GM13976 (cell line): ENCODE results near the gene CCM2.

Experiments
- DNase-seq: peaks from one replicate; pipeline ENCODE4 v3.0.0; 2012; ENCODE audit warnings: low spot score
- CTCF ChIP-seq: IDR thresholded peaks from 2 replicates; pipeline ENCODE4 v1.5.1; 2012; ENCODE audit warnings: borderline replicate concordance, mild to moderate bottlenecking; ENCODE audit not compliant: insufficient read depth; ENCODE audit errors: extremely low read depth, missing control alignments, control extremely low read depth
- in situ Hi-C: fragments of 300-500 bp; cut with MboI; formaldehyde crosslinking; loops from one replicate; pipeline ENCODE4 v1.12.0; 2022; ENCODE audit warnings: low sequenced_read_pairs, mixed read lengths, inconsistent platforms; ENCODE audit not compliant: unreplicated experiment

CCM2 gene

GRCh38 chr7:45001826-45002225, 1.8 kb downstream of the CCM2 start:
- in situ Hi-C loops, result no loop called here
- no peak for TF ChIP-seq CTCF
- no peak for DNase-seq

- no peak for TF ChIP-seq CTCF
- in situ Hi-C loops, result no loop called here
- DNase-seq, result no peak
Observed at GRCh38 chr7:45003789-45004188, 3.8 kb downstream of the CCM2 start.

GRCh38 chr7:45007106-45007505, 7.1 kb downstream of the CCM2 start:
- no peak for TF ChIP-seq CTCF
- in situ Hi-C loops, result no loop called here
- no peak for DNase-seq

- no peak for DNase-seq
- TF ChIP-seq CTCF, result no peak
- in situ Hi-C loops, result no loop called here
Observed at GRCh38 chr7:45007571-45008328, 7.7 kb downstream of the CCM2 start.

GRCh38 chr7:45013465-45013967, 13.5 kb downstream of the CCM2 start:
- in situ Hi-C loops, result no loop called here
- TF ChIP-seq CTCF, result no peak
- no peak for DNase-seq

GRCh38 chr7:45015313-45015712, 15.3 kb downstream of the CCM2 start:
- DNase-seq, result no peak
- in situ Hi-C loops, result no loop called here
- no peak for TF ChIP-seq CTCF
